ENCODE measurements around the gene MCOLN1. TPM values are rescaled to one million over a fixed set of nuclear protein-coding genes. Genes with fewer than 3 reads are reported as not detected.

MCOLN1 gene
- 10 to 100 TPM; 12.1 to 38.2 (median 34.3) TPM for polyA plus RNA-seq

- no peak within 1 kb of the TSS for H3K27ac ChIP-seq (ENCODE audit: low read depth, low read length)
- 0 to 1% (median 1%) methylated on average over 62 to 65 of the region's 65 CpGs for WGBS, 3 donors
Observed at GRCh38 chr19:7522072-7522922, at the start of gene MCOLN1. MCOLN1 (plus strand) TSS chr19:7522624; CDS start chr19:7522751, 127 bp downstream.

- no peak overlapping the region for H3K27ac ChIP-seq (ENCODE audit: low read depth, low read length)
Observed at GRCh38 chr19:7475665-7476064, 46.8 kb upstream of the MCOLN1 start.

GRCh38 chr19:7476241-7476640 lies 46.2 kb upstream of the MCOLN1 start:
- no peak overlapping the region for H3K27ac ChIP-seq (ENCODE audit: low read depth, low read length)
- 82 to 87% (median 87%) methylated on average over 7 of the region's 7 CpGs for WGBS, 3 donors

More at GRCh38 chr19:7475665-7476064, 46.8 kb upstream of the MCOLN1 start:
- 74 to 91% (median 84%) methylated on average over 6 of the region's 6 CpGs for WGBS, 3 donors

- WGBS, 3 donors = 84 to 89% (median 88%) methylated on average over 32 to 35 of the region's 35 CpGs
- H3K27ac ChIP-seq (ENCODE audit: low read depth, low read length) = no peak overlapping the region
Observed at GRCh38 chr19:7476777-7477494, 45.5 kb upstream of the MCOLN1 start.

- WGBS, 3 donors = 86 to 93% (median 91%) methylated on average over 9 to 10 of the region's 10 CpGs
Observed at GRCh38 chr19:7477758-7478157, 44.7 kb upstream of the MCOLN1 start.

GRCh38 chr19:7478173-7478842 lies 44.1 kb upstream of the MCOLN1 start:
- no peak overlapping the region for H3K27ac ChIP-seq (ENCODE audit: low read depth, low read length)
- WGBS, 3 donors = 66 to 74% (median 70%) methylated on average over 26 of the region's 26 CpGs

More at GRCh38 chr19:7477758-7478157, 44.7 kb upstream of the MCOLN1 start:
- no peak overlapping the region for H3K27ac ChIP-seq (ENCODE audit: low read depth, low read length)

GRCh38 chr19:7478843-7479227 lies 43.6 kb upstream of the MCOLN1 start:
- 75 to 91% (median 86%) methylated on average over 9 of the region's 9 CpGs for WGBS, 3 donors
- no peak overlapping the region for H3K27ac ChIP-seq (ENCODE audit: low read depth, low read length)

- H3K27ac ChIP-seq (ENCODE audit: low read depth, low read length) = no peak overlapping the region
- 61 to 70% (median 63%) methylated on average over 11 of the region's 11 CpGs for WGBS, 3 donors
Observed at GRCh38 chr19:7480222-7480969, 42.0 kb upstream of the MCOLN1 start.

GRCh38 chr19:7480970-7481255 lies 41.5 kb upstream of the MCOLN1 start:
- 64 to 71% (median 66%) methylated on average over 7 of the region's 7 CpGs for WGBS, 3 donors
- H3K27ac ChIP-seq (ENCODE audit: low read depth, low read length) = no peak overlapping the region

- WGBS, 3 donors = 37 to 55% (median 45%) methylated on average over 32 to 37 of the region's 37 CpGs
- H3K27ac ChIP-seq (ENCODE audit: low read depth, low read length) = no peak overlapping the region
Observed at GRCh38 chr19:7482584-7483439, 39.6 kb upstream of the MCOLN1 start.

GRCh38 chr19:7483720-7484201 lies 38.7 kb upstream of the MCOLN1 start:
- 78 to 85% (median 80%) methylated on average over 17 of the region's 17 CpGs for WGBS, 3 donors
- H3K27ac ChIP-seq (ENCODE audit: low read depth, low read length) = no peak overlapping the region

GRCh38 chr19:7486923-7487322 lies 35.5 kb upstream of the MCOLN1 start:
- 63 to 73% (median 71%) methylated on average over 2 of the region's 2 CpGs for WGBS, 3 donors
- no peak overlapping the region for H3K27ac ChIP-seq (ENCODE audit: low read depth, low read length)

GRCh38 chr19:7488736-7489353 lies 33.6 kb upstream of the MCOLN1 start, which contains the start of gene PEX11G:
PEX11G (minus strand) TSS chr19:7489035; CDS start chr19:7489010, 25 bp downstream.
- H3K27ac ChIP-seq (ENCODE audit: low read depth, low read length) = no peak within 1 kb of the TSS
- WGBS, 3 donors = 0 to 1% (median 1%) methylated on average over 48 to 49 of the region's 49 CpGs

GRCh38 chr19:7489609-7490044 lies 32.8 kb upstream of the MCOLN1 start:
- H3K27ac ChIP-seq (ENCODE audit: low read depth, low read length) = no peak overlapping the region
- WGBS, 3 donors = 68 to 85% (median 84%) methylated on average over 11 of the region's 11 CpGs

- no peak overlapping the region for H3K27ac ChIP-seq (ENCODE audit: low read depth, low read length)
- 37 to 74% (median 40%) methylated on average over 4 of the region's 4 CpGs for WGBS, 3 donors
Observed at GRCh38 chr19:7492142-7492541, 30.3 kb upstream of the MCOLN1 start.

GRCh38 chr19:7492558-7492957 lies 29.9 kb upstream of the MCOLN1 start:
- WGBS, 3 donors = 48 to 86% (median 50%) methylated on average over 11 of the region's 11 CpGs
- no peak overlapping the region for H3K27ac ChIP-seq (ENCODE audit: low read depth, low read length)

Measured in adipose tissue (tissue), 3 donors.